Left hindlimb (tissue), 1 donor: ENCODE results near the gene ADPGK.

Experiments
- DNase-seq: peaks from one replicate; pipeline ENCODE4 v3.0.0-alpha.2; 2018

Gene ADPGK

GRCh38 chr15:72787526-72787925 is 4.0 kb upstream of the ADPGK start:
- no peak for DNase-seq

- DNase-seq: no peak
Measured at GRCh38 chr15:72786676-72787345, 3.3 kb upstream of the ADPGK start.

- no peak for DNase-seq
Measured at GRCh38 chr15:72786242-72786641, 2.7 kb upstream of the ADPGK start.

- DNase-seq: no peak
Measured at GRCh38 chr15:72785841-72786240, 2.3 kb upstream of the ADPGK start.

GRCh38 chr15:72785432-72785831 is 1.9 kb upstream of the ADPGK start:
- DNase-seq: peak; percentile 62

- DNase-seq: no peak
Measured at GRCh38 chr15:72784456-72784876, 908 bp upstream of the ADPGK start.

GRCh38 chr15:72783004-72783639 is 436 bp downstream of the ADPGK start:
- DNase-seq: peak; percentile 73

GRCh38 chr15:72782274-72783003 is 1.1 kb downstream of the ADPGK start:
- no peak for DNase-seq

GRCh38 chr15:72781631-72782030 is 1.9 kb downstream of the ADPGK start:
- no peak for DNase-seq

- no peak for DNase-seq
Measured at GRCh38 chr15:72778796-72779195, 4.8 kb downstream of the ADPGK start.

GRCh38 chr15:72774696-72775383 is 8.7 kb downstream of the ADPGK start:
- DNase-seq: no peak

GRCh38 chr15:72771329-72771725 is 12.2 kb downstream of the ADPGK start:
- DNase-seq: no peak

- no peak for DNase-seq
Measured at GRCh38 chr15:72770673-72771328, 12.8 kb downstream of the ADPGK start.

GRCh38 chr15:72766780-72767179 is 16.8 kb downstream of the ADPGK start:
- DNase-seq: no peak

GRCh38 chr15:72766025-72766424 is 17.5 kb downstream of the ADPGK start:
- DNase-seq: no peak

- DNase-seq: no peak
Measured at GRCh38 chr15:72764656-72765055, 18.9 kb downstream of the ADPGK start.

- DNase-seq: no peak
Measured at GRCh38 chr15:72760590-72761260, 22.8 kb downstream of the ADPGK start.

GRCh38 chr15:72758182-72758581 is 25.4 kb downstream of the ADPGK start:
- no peak for DNase-seq

- no peak for DNase-seq
Measured at GRCh38 chr15:72754096-72754495, 29.5 kb downstream of the ADPGK start.

- DNase-seq: no peak
Measured at GRCh38 chr15:72751751-72752455, 31.7 kb downstream of the ADPGK start.

- no peak for DNase-seq
Measured at GRCh38 chr15:72749700-72750099, 33.9 kb downstream of the ADPGK start.

- no peak for DNase-seq
Measured at GRCh38 chr15:72740219-72740618, 43.3 kb downstream of the ADPGK start.
